IPS-15b (cell line): ENCODE measurements around the gene ROCK2.

Experiments used
- H3K27me3 ChIP-seq: one replicate; pipeline ENCODE4 v1.6.1; 2013; ENCODE audit warnings: low read length; ENCODE audit not compliant: control insufficient read depth, insufficient read depth
- H3K36me3 ChIP-seq: one replicate; pipeline ENCODE4 v1.6.1; 2013; ENCODE audit warnings: low read length; ENCODE audit not compliant: control insufficient read depth, insufficient read depth
- H3K4me1 ChIP-seq: one replicate; pipeline ENCODE4 v1.6.1; 2013; ENCODE audit warnings: mild to moderate bottlenecking, low read length; ENCODE audit not compliant: control insufficient read depth, insufficient read depth
- H3K4me3 ChIP-seq: one replicate; pipeline ENCODE4 v1.5.1; 2013; ENCODE audit warnings: low read depth, low read length
- H3K9ac ChIP-seq: one replicate; pipeline ENCODE4 v1.6.1; 2013; ENCODE audit warnings: low read depth, mild to moderate bottlenecking, low read length
- H3K9me3 ChIP-seq: one replicate; pipeline ENCODE4 v1.6.1; 2013; ENCODE audit warnings: mild to moderate bottlenecking, low read length; ENCODE audit not compliant: control insufficient read depth, insufficient read depth

The ROCK2 gene

DNA sequence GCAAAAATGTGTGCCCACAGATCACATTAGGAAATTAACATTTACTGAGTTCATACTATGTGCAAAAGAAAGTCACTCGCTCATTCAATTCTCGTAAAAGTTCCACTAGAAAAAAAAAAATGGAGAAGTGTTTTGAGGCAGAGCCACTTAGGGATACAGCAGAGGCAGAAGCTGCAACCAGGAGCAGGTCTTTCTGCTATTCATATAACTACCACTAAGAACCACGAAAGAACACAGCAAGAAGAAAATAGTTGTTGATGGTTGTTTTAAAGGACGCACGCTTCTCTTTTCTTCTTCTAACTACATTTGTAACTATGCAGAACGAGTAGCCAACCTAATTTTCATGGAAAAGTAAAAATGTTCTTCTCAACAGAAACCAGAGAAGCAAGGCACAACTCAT, 45.0 kb downstream of the ROCK2 start:
- Histone ChIP-seq H3K9me3 (no peaks in the 10 kb centered on the region), H3K27me3 (no peaks in the 10 kb centered on the region), H3K4me1 (no peaks in the 10 kb centered on the region), H3K9ac (no peak overlapping the region), H3K4me3 (no peak overlapping the region), H3K36me3 (no peaks in the 10 kb centered on the region)

DNA sequence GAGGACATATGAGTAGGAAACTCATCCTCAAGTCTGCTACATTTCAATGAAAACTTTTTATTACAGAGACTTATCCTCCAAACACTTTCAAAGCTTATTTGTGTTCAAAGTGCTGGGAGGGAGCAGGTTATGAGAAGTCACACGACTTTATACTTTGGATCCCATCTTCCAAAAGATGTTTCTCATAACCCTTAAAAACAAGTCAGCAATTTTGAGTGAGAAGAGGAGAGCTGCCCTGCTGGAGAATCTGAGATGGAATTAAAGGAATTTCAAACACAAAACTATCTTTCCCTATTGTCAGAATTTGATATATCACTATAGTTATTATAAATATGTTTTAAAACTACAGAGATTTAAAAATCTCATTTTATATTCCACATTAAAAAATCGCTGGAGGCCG, 45.8 kb downstream of the ROCK2 start:
- Histone ChIP-seq H3K4me3 (no peak overlapping the region), H3K36me3 (no peaks in the 10 kb centered on the region), H3K4me1 (no peaks in the 10 kb centered on the region), H3K9me3 (no peaks in the 10 kb centered on the region), H3K9ac (no peak overlapping the region), H3K27me3 (no peaks in the 10 kb centered on the region)

DNA sequence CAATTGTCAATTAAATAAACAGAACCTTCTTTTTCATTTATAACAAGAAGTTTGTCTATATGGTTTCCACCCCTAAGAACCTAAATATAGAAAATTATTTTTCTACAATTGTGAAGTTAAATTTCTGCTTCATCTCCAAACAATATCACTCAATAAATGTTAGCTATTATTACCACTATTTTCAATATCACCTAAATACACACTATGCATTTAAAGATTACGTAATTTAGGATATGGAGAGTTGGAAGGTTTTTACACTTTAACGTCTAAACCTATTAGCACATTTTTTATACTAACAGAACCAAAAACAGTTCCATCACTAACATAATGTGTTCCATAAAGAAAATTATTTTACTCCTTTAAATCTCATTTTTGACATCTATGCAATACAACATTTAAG, 48.0 kb downstream of the ROCK2 start:
- Histone ChIP-seq H3K4me1 (peaks cover 9% of the 10 kb centered on the region), H3K27me3 (no peaks in the 10 kb centered on the region), H3K9ac (no peak overlapping the region), H3K4me3 (no peak overlapping the region), H3K9me3 (no peaks in the 10 kb centered on the region), H3K36me3 (no peaks in the 10 kb centered on the region)

DNA sequence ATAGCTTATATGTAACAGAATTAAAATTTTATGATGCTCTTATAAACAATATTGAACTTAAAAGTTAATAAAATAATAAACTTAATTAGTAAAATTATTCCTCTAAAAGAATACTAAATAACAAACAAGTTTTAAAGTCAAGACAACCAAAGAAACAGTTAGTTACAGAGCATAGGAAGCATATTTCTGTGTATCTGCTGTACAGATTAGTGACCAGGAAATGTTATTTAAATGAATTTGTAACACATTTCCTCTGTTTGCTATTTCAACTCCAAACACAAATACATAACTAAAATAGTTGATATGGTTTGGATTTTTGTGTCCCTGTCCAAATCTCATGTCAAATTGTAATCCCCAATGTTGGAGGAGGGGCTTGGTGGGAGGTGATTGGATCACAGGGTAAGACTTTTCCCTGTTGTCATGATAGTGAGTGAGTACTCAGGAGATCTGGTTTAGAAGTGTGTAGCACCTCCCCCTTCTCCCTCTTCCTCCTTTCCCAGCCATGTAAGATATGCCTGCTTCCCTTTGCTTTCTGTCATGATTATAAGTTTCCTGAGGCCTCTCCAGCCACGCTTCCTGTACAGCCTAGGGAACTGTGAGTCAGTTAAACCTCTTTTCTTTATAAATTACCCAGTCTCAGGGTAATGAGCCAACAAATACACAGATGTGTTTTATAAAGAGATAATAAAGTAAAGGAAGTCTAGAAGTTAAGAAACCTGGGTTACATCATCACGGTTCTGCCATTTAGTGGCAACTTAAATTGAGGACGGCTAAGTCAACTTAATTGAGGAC, 51.8 kb downstream of the ROCK2 start:
- H3K9me3 ChIP-seq = no peaks in the 10 kb centered on the region
- H3K36me3 ChIP-seq = no peaks in the 10 kb centered on the region
- no peak overlapping the region for H3K9ac ChIP-seq
- no peak overlapping the region for H3K4me3 ChIP-seq
- H3K27me3 ChIP-seq = no peaks in the 10 kb centered on the region
- H3K4me1 ChIP-seq = peaks cover 9% of the 10 kb centered on the region

DNA sequence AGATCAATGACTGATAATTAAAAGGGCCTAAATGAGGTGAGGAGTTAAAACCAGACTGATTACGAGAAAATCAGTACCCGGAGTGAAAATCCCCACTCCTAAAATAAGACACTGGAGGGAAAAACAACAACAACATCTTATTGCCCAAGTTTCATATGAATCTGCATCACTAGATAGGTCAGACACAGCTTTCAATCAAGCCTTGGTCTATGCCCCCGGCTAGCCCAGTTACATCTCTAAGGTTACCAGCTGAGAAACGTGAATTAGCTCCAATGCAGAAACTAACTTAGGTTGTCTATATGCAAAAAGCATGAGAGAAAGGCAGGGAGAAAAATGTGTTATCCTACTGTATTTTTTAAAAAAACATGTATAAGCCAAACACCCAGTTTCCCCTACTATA, 53.7 kb downstream of the ROCK2 start:
- H3K4me3 ChIP-seq = no peak overlapping the region
- no peaks in the 10 kb centered on the region for H3K9me3 ChIP-seq
- H3K9ac ChIP-seq = no peak overlapping the region
- peaks cover 9% of the 10 kb centered on the region for H3K4me1 ChIP-seq
- no peaks in the 10 kb centered on the region for H3K36me3 ChIP-seq
- no peaks in the 10 kb centered on the region for H3K27me3 ChIP-seq

DNA sequence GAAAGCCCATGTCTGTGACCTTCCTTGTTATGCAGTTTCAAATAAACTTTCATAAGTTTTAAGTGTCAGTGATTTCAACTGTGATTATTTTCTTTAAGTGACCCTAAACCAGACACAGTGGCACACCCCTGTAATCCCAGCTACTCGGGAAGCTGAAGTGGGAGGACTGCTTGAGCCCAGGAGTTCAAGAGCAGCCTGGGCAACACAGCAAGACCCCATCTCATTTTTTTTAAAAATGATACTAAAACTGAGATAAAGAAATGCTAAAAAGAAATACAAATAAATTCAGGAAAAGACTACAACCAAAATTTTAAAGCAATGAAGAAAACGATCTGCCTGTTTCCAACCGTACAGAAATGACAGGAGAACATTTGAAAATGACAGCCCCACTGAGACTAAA, 54.2 kb downstream of the ROCK2 start:
- Histone ChIP-seq H3K4me1 (peaks cover 9% of the 10 kb centered on the region), H3K36me3 (no peaks in the 10 kb centered on the region), H3K9ac (no peak overlapping the region), H3K27me3 (no peaks in the 10 kb centered on the region), H3K9me3 (no peaks in the 10 kb centered on the region), H3K4me3 (no peak overlapping the region)

DNA sequence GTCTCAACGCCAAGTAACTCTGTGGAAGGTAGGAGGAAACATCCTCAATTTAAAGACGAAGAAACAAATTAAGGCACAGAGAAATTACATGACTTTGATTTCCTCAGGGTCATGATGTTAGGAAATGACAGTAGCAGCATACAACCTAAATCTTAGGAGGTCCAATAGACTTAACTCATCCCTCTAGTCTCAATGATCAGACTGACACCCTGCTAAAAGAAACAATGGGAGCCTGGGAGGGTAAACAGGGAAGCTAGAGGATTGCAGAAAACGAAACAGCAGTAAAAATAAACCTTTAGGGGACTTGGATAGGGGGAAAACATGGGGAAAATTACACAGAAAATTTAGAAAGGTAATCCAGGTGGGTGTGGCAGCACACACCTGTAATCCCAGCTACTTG, 56.0 kb downstream of the ROCK2 start:
- Histone ChIP-seq H3K36me3 (no peaks in the 10 kb centered on the region), H3K27me3 (no peaks in the 10 kb centered on the region), H3K9ac (no peak overlapping the region), H3K9me3 (peaks cover 5% of the 10 kb centered on the region), H3K4me3 (no peak overlapping the region), H3K4me1 (peaks cover 8% of the 10 kb centered on the region)

DNA sequence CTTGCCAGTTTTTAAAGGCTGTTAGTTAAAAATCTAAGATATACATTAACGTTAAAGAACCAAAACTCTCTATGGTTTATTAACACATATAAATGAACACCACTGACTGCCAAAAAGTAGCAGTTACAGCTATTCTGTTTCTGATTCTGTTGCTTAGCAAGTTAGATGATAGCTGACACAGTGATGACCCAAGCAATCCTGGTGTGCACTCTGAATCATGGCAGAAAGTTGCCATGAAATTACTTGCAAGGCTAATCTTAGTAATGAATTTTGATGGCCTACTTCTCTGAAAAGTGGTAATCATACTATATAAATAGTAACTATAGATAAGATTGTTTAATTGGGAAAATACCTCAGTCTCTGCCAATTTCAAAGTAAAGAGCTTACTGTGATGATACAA, 57.7 kb downstream of the ROCK2 start:
- H3K36me3 ChIP-seq = no peaks in the 10 kb centered on the region
- H3K4me1 ChIP-seq = no peaks in the 10 kb centered on the region
- H3K9me3 ChIP-seq = peaks cover 5% of the 10 kb centered on the region
- no peak overlapping the region for H3K4me3 ChIP-seq
- no peak overlapping the region for H3K9ac ChIP-seq
- no peaks in the 10 kb centered on the region for H3K27me3 ChIP-seq

DNA sequence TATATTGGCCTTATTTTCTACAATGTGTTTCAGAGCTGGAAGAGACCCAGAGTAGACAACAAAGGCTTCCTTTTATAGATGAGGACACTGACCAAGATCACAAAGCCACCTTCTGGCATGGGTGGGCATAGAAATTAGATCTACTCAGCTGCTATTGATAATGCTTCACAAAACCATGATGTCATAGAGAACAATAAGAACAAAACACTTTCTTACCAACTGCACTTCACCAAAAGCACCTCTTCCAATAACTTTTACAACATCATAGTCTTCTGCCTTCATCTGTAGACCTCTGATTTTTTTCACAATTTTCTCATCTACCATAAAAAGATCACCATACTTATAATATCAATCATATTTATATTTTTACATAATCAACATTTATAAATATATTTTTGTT, 58.1 kb downstream of the ROCK2 start:
- Histone ChIP-seq H3K36me3 (no peaks in the 10 kb centered on the region), H3K4me1 (no peaks in the 10 kb centered on the region), H3K27me3 (no peaks in the 10 kb centered on the region), H3K9ac (no peak overlapping the region), H3K4me3 (no peak overlapping the region), H3K9me3 (peaks cover 5% of the 10 kb centered on the region)

DNA sequence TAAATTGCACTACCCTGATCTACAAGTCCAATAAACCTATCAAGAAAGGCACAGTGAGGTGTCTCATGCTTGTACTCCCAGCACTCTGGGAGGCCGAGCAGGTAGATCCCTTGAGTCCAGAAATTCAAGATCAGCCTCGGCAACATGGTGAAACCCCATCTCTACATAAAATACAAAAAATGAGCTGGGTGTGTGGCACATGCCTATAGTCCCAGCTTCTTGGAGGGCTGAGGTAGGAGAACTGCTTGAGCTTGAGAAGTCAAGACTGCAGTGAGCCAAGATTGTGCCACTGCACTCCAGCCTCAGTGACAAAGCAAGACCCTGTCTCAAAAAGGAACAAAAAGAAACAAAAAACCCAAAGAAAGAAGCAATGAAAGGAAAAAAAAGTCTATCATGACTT, 58.9 kb downstream of the ROCK2 start:
- peaks cover 5% of the 10 kb centered on the region for H3K9me3 ChIP-seq
- H3K36me3 ChIP-seq = no peaks in the 10 kb centered on the region
- H3K27me3 ChIP-seq = no peaks in the 10 kb centered on the region
- no peaks in the 10 kb centered on the region for H3K4me1 ChIP-seq
- no peak overlapping the region for H3K4me3 ChIP-seq
- no peak overlapping the region for H3K9ac ChIP-seq

DNA sequence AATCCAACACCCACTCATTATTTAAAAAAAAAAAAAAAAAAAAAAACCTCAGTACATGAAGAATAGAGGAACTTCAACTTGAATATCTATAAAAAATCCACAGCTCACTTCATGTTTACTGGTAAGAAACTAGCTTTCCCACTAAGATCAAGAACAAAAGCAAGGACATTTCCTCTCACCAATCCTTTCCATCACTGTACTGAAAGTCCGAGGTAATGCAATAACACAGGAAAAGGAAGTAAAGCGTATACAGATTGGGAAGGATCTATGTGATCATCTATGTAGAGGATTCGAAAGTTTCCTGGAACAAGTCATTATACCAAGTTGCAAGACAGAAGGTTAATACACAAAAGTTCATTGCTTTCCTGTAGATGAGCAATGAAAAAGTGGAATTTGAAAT, 63.2 kb downstream of the ROCK2 start:
- Histone ChIP-seq H3K9me3 (peaks cover 5% of the 10 kb centered on the region), H3K4me1 (no peaks in the 10 kb centered on the region), H3K27me3 (no peaks in the 10 kb centered on the region), H3K36me3 (no peaks in the 10 kb centered on the region), H3K9ac (no peak overlapping the region), H3K4me3 (no peak overlapping the region)

DNA sequence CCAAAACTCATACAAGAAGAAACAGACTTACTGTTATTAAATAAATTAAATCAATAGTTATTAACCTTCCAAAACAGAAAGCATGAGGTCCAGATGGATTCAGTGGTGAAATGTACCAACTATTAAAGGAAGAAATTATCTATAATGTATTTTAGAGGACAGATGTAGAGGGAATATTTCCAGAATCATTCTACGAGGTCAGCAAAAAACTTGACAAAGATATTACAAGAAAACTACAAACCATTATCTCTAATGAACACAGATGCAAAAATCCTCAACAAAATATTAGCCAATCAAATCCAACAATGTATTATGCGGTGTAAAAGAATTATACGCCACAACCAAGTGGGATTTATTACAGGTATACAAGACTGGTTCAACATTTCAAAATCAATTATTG, 63.7 kb downstream of the ROCK2 start:
- Histone ChIP-seq H3K4me1 (no peaks in the 10 kb centered on the region), H3K36me3 (no peaks in the 10 kb centered on the region)

More for the DNA sequence above, 63.7 kb downstream of the ROCK2 start:
- Histone ChIP-seq H3K9ac (no peak overlapping the region), H3K4me3 (no peak overlapping the region), H3K9me3 (peaks cover 5% of the 10 kb centered on the region), H3K27me3 (no peaks in the 10 kb centered on the region)
